LoVo (cell line): ENCODE data around the gene CCSER2.
A peak's percentile ranks its signal among the peaks of the same experiment; 100 is the strongest.
"Not testable (repeated sequence)": the region's sequence is repeated elsewhere in the genome, so short reads cannot be mapped to it uniquely, and the experiment has no call there.

Experiments
- DNase-seq: peaks from one replicate; pipeline ENCODE4 v3.0.0-alpha.2; 2016; ENCODE audit warnings: low spot score

Gene CCSER2

GRCh38 chr10:84328418-84329195, at the start of gene CCSER2:
Gene CCSER2, plus strand, starts transcription at chr10:84328589. Its CDS starts 42,464 bp downstream, at chr10:84371053.
- DNase-seq: peak; percentile 95

GRCh38 chr10:84279876-84280475, 48.4 kb upstream of the CCSER2 start:
- not testable (repeated sequence) for DNase-seq

- no peak for DNase-seq
These were observed 41.7 kb upstream of the CCSER2 start for GRCh38 chr10:84286695-84287094.

GRCh38 chr10:84288151-84288550, 40.2 kb upstream of the CCSER2 start:
- DNase-seq: no peak

- no peak for DNase-seq
These were observed 38.7 kb upstream of the CCSER2 start for GRCh38 chr10:84289521-84290200.

- no peak for DNase-seq
These were observed 38.2 kb upstream of the CCSER2 start for GRCh38 chr10:84290235-84290634.

GRCh38 chr10:84291384-84291783, 37.0 kb upstream of the CCSER2 start:
- peak; percentile 15 for DNase-seq

GRCh38 chr10:84292502-84292901, 35.9 kb upstream of the CCSER2 start:
- no peak for DNase-seq

- DNase-seq: no peak
These were observed 35.2 kb upstream of the CCSER2 start for GRCh38 chr10:84293171-84293570.

GRCh38 chr10:84293574-84294016, 34.8 kb upstream of the CCSER2 start:
- DNase-seq: no peak

- no peak for DNase-seq
These were observed 33.5 kb upstream of the CCSER2 start for GRCh38 chr10:84294766-84295447.

- DNase-seq: no peak
These were observed 32.1 kb upstream of the CCSER2 start for GRCh38 chr10:84296091-84296981.

- DNase-seq: no peak
These were observed 30.3 kb upstream of the CCSER2 start for GRCh38 chr10:84298057-84298456.

- DNase-seq: no peak
These were observed 26.2 kb upstream of the CCSER2 start for GRCh38 chr10:84302223-84302622.

GRCh38 chr10:84306751-84307384, 21.5 kb upstream of the CCSER2 start:
- no peak for DNase-seq

GRCh38 chr10:84308021-84308420, 20.4 kb upstream of the CCSER2 start:
- no peak for DNase-seq

- peak; percentile 7 for DNase-seq
These were observed 19.7 kb upstream of the CCSER2 start for GRCh38 chr10:84308481-84309304.

- DNase-seq: no peak
These were observed 17.9 kb upstream of the CCSER2 start for GRCh38 chr10:84310470-84310869.

- no peak for DNase-seq
These were observed 16.8 kb upstream of the CCSER2 start for GRCh38 chr10:84311576-84311975.

GRCh38 chr10:84312816-84313215, 15.6 kb upstream of the CCSER2 start:
- DNase-seq: no peak
